HG03565 (cell line): ENCODE measurements around the gene PCDHGA3.
"Not testable (repeated sequence)": the region's sequence is repeated elsewhere in the genome, so short reads cannot be mapped to it uniquely, and the experiment has no call there.

ENCODE experiments used
- ATAC-seq: cut with Tn5 transposase; IDR thresholded peaks from one replicate; pipeline ENCODE4 v1.9.1; 2021; ENCODE audit warnings: mild to moderate bottlenecking, moderate library complexity; ENCODE audit not compliant: unreplicated experiment

The PCDHGA3 gene

GRCh38 chr5:141343242-141343952 is at the start of gene PCDHGA3:
TSS of gene PCDHGA3 (plus strand) at chr5:141343829. CDS start at chr5:141344034, 205 bp downstream.
- no peak for ATAC-seq

- no peak for ATAC-seq
Measured at GRCh38 chr5:141298376-141298775, 45.3 kb upstream of the PCDHGA3 start.

- ATAC-seq, result no peak
Measured at GRCh38 chr5:141303756-141304155, 39.9 kb upstream of the PCDHGA3 start, which contains the start of gene SLC25A2. TSS of gene SLC25A2 (minus strand) at chr5:141304049. CDS start at chr5:141303865, 184 bp downstream.

GRCh38 chr5:141306630-141307029 is 37.0 kb upstream of the PCDHGA3 start:
- ATAC-seq, result no peak

GRCh38 chr5:141313711-141314110 is 29.9 kb upstream of the PCDHGA3 start:
- ATAC-seq, result no peak

GRCh38 chr5:141316963-141317362 is 26.7 kb upstream of the PCDHGA3 start:
- not testable (repeated sequence) for ATAC-seq

- ATAC-seq, result no peak
Measured at GRCh38 chr5:141319202-141319601, 24.4 kb upstream of the PCDHGA3 start.

GRCh38 chr5:141319699-141320098 is 23.9 kb upstream of the PCDHGA3 start:
- no peak for ATAC-seq

GRCh38 chr5:141320225-141321169 is 23.1 kb upstream of the PCDHGA3 start, which contains the start of gene TAF7:
TSS of gene TAF7 (minus strand) at chr5:141320784. CDS start at chr5:141320044, 740 bp downstream.
- peak; percentile 84 for ATAC-seq

GRCh38 chr5:141322261-141322660 is 21.4 kb upstream of the PCDHGA3 start:
- ATAC-seq, result peak; percentile 30

- ATAC-seq, result peak; percentile 50
Measured at GRCh38 chr5:141326088-141326854, 17.4 kb upstream of the PCDHGA3 start.

GRCh38 chr5:141328231-141328630 is 15.4 kb upstream of the PCDHGA3 start:
- no peak for ATAC-seq

GRCh38 chr5:141330299-141331080 is 13.1 kb upstream of the PCDHGA3 start, which contains the start of gene PCDHGA1:
TSS of gene PCDHGA1 (plus strand) at chr5:141330514.
- ATAC-seq, result no peak

- not testable (repeated sequence) for ATAC-seq
Measured at GRCh38 chr5:141332571-141332970, 11.1 kb upstream of the PCDHGA3 start.

- no peak for ATAC-seq
Measured at GRCh38 chr5:141338538-141339306, 4.9 kb upstream of the PCDHGA3 start, which contains the start of gene PCDHGA2. TSS of gene PCDHGA2 (plus strand) at chr5:141338760.

GRCh38 chr5:141340781-141341354 is 2.8 kb upstream of the PCDHGA3 start:
- not testable (repeated sequence) for ATAC-seq

- ATAC-seq, result no peak
Measured at GRCh38 chr5:141342773-141343172, 856 bp upstream of the PCDHGA3 start.

- ATAC-seq, result no peak
Measured at GRCh38 chr5:141343953-141344463, 379 bp downstream of the PCDHGA3 start.
